ENCODE results near the gene WDR13. TPM values are rescaled to one million over a fixed set of nuclear protein-coding genes. Genes with fewer than 3 reads are reported as not detected.
"Not testable (repeated sequence)": the region's sequence is repeated elsewhere in the genome, so short reads cannot be mapped to it uniquely, and the experiment has no call there.

Gene WDR13
- 100 to 1,000 TPM in 1 of 4 donors, 10 to 100 TPM in 3; 71.1 to 105 (median 93.2) TPM for total RNA-seq

- peak within 1 kb of the TSS; percentile 98 for H3K27ac ChIP-seq
- peaks cover 31% of the 10 kb centered on the region for H3K36me3 ChIP-seq
- H3K9me3 ChIP-seq: no peaks in the 10 kb centered on the region
- peak; percentile 92 to 95 for DNase-seq (ENCODE audit: low spot score in 2 of 2)
- no peaks in the 10 kb centered on the region for H3K27me3 ChIP-seq
- peaks cover 14% of the 10 kb centered on the region for H3K4me1 ChIP-seq
- 35% methylated on average over 58 of the region's 62 CpGs for WGBS
- H3K4me3 ChIP-seq: peak within 1 kb of the TSS; percentile 58
- TF ChIP-seq POLR2AphosphoS5 (IDR thresholded peaks at IDR 0.05): peak; percentile 51 to 85 (median 84)
- no peak for TF ChIP-seq EP300 (IDR thresholded peaks at IDR 0.05)
- peak in 1 of 2 donors; percentile 45 for TF ChIP-seq POLR2A (IDR thresholded peaks at IDR 0.05)
- TF ChIP-seq CTCF (IDR thresholded peaks at IDR 0.05): no peak
Observed at GRCh38 chrX:48597353-48598264, at the start of gene WDR13. Gene WDR13 (plus strand): TSS chrX:48597492. CDS start chrX:48597997, 505 bp downstream.

- H3K9me3 ChIP-seq: no peaks in the 10 kb centered on the region
- no peak overlapping the region for H3K4me3 ChIP-seq
- DNase-seq (ENCODE audit: low spot score in 2 of 2): no peak
- H3K4me1 ChIP-seq: no peaks in the 10 kb centered on the region
- peaks cover 34% of the 10 kb centered on the region for H3K36me3 ChIP-seq
- TF ChIP-seq POLR2AphosphoS5 (IDR thresholded peaks at IDR 0.05): no peak
- TF ChIP-seq CTCF (IDR thresholded peaks at IDR 0.05): no peak
- TF ChIP-seq EP300 (IDR thresholded peaks at IDR 0.05): no peak
- no peak for TF ChIP-seq POLR2A (IDR thresholded peaks at IDR 0.05)
- no peaks in the 10 kb centered on the region for H3K27me3 ChIP-seq
- no peak overlapping the region for H3K27ac ChIP-seq
- 90% methylated on average over 3 of the region's 3 CpGs for WGBS
Observed at GRCh38 chrX:48548871-48549270, 48.4 kb upstream of the WDR13 start.

- not testable (repeated sequence) for H3K27me3 ChIP-seq; H3K27ac ChIP-seq; H3K4me3 ChIP-seq; H3K9me3 ChIP-seq; H3K4me1 ChIP-seq; DNase-seq (ENCODE audit: low spot score in 2 of 2)
- peaks cover 34% of the 10 kb centered on the region for H3K36me3 ChIP-seq
- WGBS: 87% methylated on average over 9 of the region's 9 CpGs
Observed at GRCh38 chrX:48555731-48556325, 41.5 kb upstream of the WDR13 start.

- no peaks in the 10 kb centered on the region for H3K4me1 ChIP-seq
- H3K36me3 ChIP-seq: peaks cover 30% of the 10 kb centered on the region
- 71% methylated on average over 4 of the region's 4 CpGs for WGBS
- H3K4me3 ChIP-seq: no peak overlapping the region
- no peak for DNase-seq (ENCODE audit: low spot score in 2 of 2)
- no peak overlapping the region for H3K27ac ChIP-seq
- H3K9me3 ChIP-seq: no peaks in the 10 kb centered on the region
- H3K27me3 ChIP-seq: no peaks in the 10 kb centered on the region
- TF ChIP-seq POLR2AphosphoS5 (IDR thresholded peaks at IDR 0.05) (no peak), POLR2A (IDR thresholded peaks at IDR 0.05) (no peak), EP300 (IDR thresholded peaks at IDR 0.05) (no peak), CTCF (IDR thresholded peaks at IDR 0.05) (no peak)
Observed at GRCh38 chrX:48558271-48558670, 39.0 kb upstream of the WDR13 start.

- no peak for TF ChIP-seq POLR2AphosphoS5 (IDR thresholded peaks at IDR 0.05)
- no peak for TF ChIP-seq POLR2A (IDR thresholded peaks at IDR 0.05)
- no peak for TF ChIP-seq EP300 (IDR thresholded peaks at IDR 0.05)
- TF ChIP-seq CTCF (IDR thresholded peaks at IDR 0.05): no peak
- H3K9me3 ChIP-seq: no peaks in the 10 kb centered on the region
- H3K27me3 ChIP-seq: no peaks in the 10 kb centered on the region
- peaks cover 30% of the 10 kb centered on the region for H3K36me3 ChIP-seq
- H3K27ac ChIP-seq: no peak overlapping the region
- no peak overlapping the region for H3K4me3 ChIP-seq
- no peak for DNase-seq (ENCODE audit: low spot score in 2 of 2)
- H3K4me1 ChIP-seq: no peaks in the 10 kb centered on the region
- 98% methylated on average over 14 of the region's 24 CpGs for WGBS
Observed at GRCh38 chrX:48559636-48560035, 37.7 kb upstream of the WDR13 start.
